Measurements from ENCODE around the gene GNAZ.

GRCh38 chr22:23023294-23023693 lies 47.0 kb upstream of the GNAZ start:
- TF ChIP-seq CTCF (IDR thresholded peaks at IDR 0.05; ENCODE audit: low read depth, low read length, poor library complexity, severe bottlenecking) (no peak), EZH2phosphoT487 (IDR thresholded peaks at IDR 0.05; ENCODE audit: borderline replicate concordance, low read length) (no peak)
